Activated CD4-positive, alpha-beta T cell treated with anti-CD3 and anti-CD28 coated beads, Interleukin-2, amount 50 U/mL, for 24 hours (primary cell): ENCODE results near the gene CCDC187.
A peak's percentile ranks its signal among the peaks of the same experiment; 100 is the strongest.
"Not testable (repeated sequence)": the region's sequence is repeated elsewhere in the genome, so short reads cannot be mapped to it uniquely, and the experiment has no call there.

Experiments used
- DNase-seq, 2 donors: peaks; one replicate each; pipeline ENCODE4 v3.0.0-alpha.2; 2020; ENCODE audit warnings: low read depth in 1 of 2, low spot score in 1 of 2

CCDC187 gene

DNA sequence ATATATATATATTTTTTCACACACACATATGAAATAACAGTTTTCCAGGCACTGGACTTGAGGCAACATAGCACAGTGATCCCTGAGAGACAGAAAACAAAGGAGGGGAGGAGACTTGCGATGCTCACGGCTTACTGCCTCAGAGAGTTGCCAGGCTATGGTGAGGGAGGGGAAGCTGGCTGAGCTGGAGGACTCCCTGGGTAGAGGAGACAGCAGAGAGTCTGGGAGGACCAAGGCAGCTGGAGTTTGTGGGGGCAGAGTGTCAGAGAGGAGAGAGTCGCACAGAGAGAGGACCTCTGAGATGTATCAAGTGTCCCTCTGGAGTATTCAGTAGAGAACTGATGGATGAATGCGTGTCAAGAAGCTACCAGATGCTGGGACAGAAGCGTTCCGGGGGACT, 35.2 kb downstream of the CCDC187 start:
- DNase-seq, result no peak

GRCh38 chr9:136268318-136268717, 35.6 kb downstream of the CCDC187 start:
- DNase-seq, result no peak

GRCh38 chr9:136267261-136268111, 36.4 kb downstream of the CCDC187 start:
- peak; percentile 77 to 81 for DNase-seq

DNA sequence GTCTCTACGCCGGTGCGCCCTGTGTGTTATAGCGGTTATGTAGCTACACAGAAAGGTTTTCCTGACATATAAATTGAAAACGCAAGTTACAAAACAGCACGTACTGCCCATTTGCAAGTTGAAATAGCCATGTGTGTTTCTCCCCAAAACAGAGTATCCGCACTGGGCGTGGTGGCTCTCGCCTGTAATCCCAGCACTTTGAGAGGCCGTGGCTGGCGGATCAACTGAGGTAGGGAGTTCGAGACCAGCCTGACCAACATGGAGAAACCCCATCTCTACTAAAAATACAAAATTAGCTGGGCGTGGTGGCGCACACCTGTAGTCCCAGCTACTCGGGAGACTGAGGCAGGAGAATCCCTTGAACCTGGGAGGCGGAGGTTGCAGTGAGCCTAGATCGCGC, 37.3 kb downstream of the CCDC187 start:
- DNase-seq, result not testable (repeated sequence)

GRCh38 chr9:136265561-136266355, 38.1 kb downstream of the CCDC187 start:
- DNase-seq, result no peak

- DNase-seq, result no peak
These were observed 39.2 kb downstream of the CCDC187 start for GRCh38 chr9:136264441-136265405.

DNA sequence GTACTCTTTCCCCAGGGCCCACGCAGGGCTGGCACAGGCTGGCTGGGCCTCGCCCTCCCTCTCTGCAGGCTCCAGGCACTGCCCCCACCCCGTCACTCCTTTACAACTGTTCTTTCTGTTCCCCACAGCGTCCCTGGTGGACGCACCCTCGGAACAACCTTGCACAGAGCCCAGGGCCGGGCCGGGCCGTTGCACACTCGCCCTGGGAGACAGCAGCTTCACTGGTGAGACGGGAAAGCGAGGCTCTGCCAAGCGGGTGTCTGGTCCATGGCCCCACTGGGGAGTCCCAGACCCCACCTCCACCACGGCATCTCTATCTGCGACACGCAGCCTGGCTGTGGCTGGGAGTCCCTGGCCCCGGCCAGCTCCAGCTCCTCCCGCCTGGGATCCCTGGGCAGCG, 39.9 kb downstream of the CCDC187 start:
- no peak for DNase-seq

GRCh38 chr9:136262671-136263178, 41.2 kb downstream of the CCDC187 start:
- DNase-seq, result no peak

- DNase-seq, result no peak
These were observed 42.0 kb downstream of the CCDC187 start for GRCh38 chr9:136261686-136262430.

GRCh38 chr9:136260936-136261472, 42.9 kb downstream of the CCDC187 start:
- DNase-seq, result no peak

GRCh38 chr9:136260521-136260920, 43.4 kb downstream of the CCDC187 start:
- no peak for DNase-seq

GRCh38 chr9:136259836-136260235, 44.1 kb downstream of the CCDC187 start:
- DNase-seq, result no peak

DNA sequence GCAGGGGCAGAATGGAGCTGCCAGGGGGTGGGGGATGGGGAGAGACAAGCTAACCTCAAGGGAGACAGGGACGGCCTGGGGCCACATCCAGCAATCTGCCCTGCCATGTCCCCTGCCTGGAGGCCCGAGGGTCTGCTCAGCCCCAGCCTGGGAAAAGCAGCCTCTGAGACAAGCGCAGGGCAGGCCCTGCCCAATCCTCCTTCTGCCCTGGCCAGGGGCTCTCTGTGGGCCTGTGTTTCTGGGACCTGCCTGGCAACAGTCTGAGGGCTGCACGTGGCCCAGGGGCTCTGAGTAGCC, 44.4 kb downstream of the CCDC187 start:
- no peak for DNase-seq

DNA sequence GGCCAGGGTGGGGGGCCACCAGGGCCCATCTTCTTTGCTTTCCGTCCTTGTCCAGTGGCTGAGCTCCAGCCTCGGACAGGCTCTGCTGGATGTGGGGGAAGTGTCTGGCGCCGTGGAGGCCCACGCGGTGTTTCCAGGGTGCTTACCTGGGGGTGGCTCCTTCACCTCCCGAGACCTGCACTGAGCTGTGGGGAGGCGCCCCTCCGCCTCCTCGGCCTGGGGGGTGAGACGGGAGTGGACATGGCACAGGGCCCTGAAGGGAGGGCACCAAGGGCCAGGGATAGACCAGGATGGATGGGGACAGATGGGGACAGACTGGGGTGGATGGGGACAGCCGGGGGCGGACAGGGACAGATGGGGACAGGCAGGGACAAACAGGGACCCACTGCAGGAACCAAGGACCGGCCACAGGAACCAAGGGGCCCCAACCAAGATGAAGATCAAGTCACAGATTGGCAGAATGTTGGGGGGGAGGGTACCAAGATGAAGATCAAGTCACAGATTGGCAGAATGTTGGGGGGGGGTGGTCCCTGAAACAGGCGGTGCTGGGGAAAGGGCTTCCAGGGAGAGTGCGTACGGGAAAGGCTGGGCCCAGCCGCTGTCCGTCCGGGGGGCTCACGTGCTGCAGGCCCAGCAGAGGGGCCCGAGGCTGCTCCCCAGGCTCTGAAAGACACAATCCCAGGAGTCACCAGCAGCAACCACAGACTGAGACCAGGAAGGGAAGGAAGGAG, 44.9 kb downstream of the CCDC187 start:
- no peak for DNase-seq

GRCh38 chr9:136258299-136258625, 45.6 kb downstream of the CCDC187 start:
- no peak for DNase-seq

DNA sequence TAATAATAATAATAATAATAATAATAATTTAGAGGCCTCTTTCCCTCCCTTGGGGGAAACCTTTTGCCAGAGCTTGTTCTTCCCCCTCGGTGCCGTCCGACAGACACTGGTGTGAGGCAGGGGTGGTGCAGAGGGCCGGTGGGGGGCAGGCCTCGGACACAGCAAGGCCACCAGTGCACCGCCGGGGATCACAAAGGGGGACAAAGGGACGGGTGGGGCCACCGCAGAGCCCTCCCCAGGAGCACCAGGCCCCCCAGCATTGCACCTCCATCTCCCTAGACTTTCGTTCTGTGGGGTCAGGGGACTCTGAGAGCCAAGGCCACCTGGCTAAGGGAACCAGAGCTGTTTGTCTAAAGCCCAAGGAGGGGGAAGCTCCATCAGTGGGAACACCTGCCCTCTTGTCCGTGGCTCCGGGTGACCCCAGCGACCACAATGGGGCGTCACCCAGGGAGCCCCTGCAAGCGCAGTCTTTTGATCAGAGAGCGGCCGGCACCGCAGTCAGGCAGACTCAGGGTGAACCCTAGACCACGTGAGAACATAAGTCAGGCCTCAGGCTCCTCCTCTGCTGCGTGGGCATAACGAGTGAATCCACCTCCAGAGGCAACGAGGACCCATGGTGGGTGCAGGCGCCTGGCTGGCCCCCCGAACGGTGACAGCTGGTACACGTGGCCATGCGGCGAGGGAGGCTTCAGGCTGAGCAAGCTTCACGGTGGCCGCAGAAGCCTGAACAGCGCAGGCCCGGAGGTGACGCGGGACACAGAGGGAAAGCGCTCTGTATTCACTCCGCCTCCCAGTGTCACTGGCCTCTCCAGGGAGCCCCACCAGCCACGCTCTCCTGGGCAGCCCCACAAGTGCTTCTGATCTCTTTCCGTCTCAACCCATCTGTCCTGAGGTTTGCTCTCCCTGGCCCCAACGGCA, 46.3 kb downstream of the CCDC187 start:
- DNase-seq, result no peak

- no peak for DNase-seq
These were observed 47.7 kb downstream of the CCDC187 start for GRCh38 chr9:136255896-136256890.
